ENCODE measurements around the gene FLYWCH2. TPM values are rescaled to one million over a fixed set of nuclear protein-coding genes. Genes with fewer than 3 reads are reported as not detected.

Gene FLYWCH2
- total and polyA plus RNA-seq, 2 of the 8 experiments (the other 6 are each of a cell fraction or from before 2014, with no cell fraction given): 16.4 to 30.7 TPM

DNA sequence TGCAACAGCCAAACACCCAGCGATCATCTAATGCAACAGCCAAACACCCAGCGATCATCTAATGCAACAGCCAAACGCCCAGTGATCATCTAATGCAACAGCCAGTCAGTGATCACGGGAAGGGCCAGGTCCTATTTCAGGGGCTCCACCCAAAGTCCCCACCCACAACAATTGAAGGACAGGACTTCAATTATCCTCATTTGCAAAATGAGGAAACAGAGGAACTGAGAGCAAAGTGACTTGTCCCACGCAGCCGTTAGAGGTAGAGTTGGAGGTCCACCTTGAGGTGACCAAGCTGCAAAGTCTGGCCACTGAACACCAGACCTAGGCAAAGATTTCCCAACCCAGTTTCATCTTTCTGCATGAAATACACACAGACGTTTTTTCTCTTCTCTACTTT is 49.2 kb upstream of the FLYWCH2 start:
- no peak overlapping the region for H3K9ac ChIP-seq (replicated peaks in 1 of 4; ENCODE audit: extremely low read depth in 1 of 4, low read depth in 3 of 4, low read length in 3 of 4)
- H2AK5ac ChIP-seq (ENCODE audit: low read depth, low read length): no peak overlapping the region
- no peak overlapping the region for H2BK20ac ChIP-seq (ENCODE audit: low read length)
- no peak overlapping the region for H3K23ac ChIP-seq (ENCODE audit: insufficient read length)
- H2AFZ ChIP-seq (ENCODE audit: low read length): no peak overlapping the region
- no peak overlapping the region for H3K4me3 ChIP-seq (ENCODE audit: extremely low read depth in 1 of 4, insufficient read depth in 2 of 4, low read depth in 3 of 4, low read length in 4 of 4)
- H3K9me3 ChIP-seq (ENCODE audit: insufficient read depth in 2 of 2, low read depth in 1 of 2, low read length in 1 of 2): no peaks in the 10 kb centered on the region
- peaks cover 0 to 2% (median 0%) of the 10 kb centered on the region in 4 experiments; a peak in 1 of 7 replicates for H3K27me3 ChIP-seq (replicated peaks in 1 of 4; ENCODE audit: control insufficient read depth in 3 of 4, extremely low read depth in 1 of 4, insufficient read depth in 3 of 4, low read length in 3 of 4)
- H4K8ac ChIP-seq (ENCODE audit: extremely low read depth, insufficient read depth, low read length): no peak overlapping the region
- no peak overlapping the region for H3K18ac ChIP-seq (ENCODE audit: extremely low read depth, low read length)
- H2BK15ac ChIP-seq (ENCODE audit: low read length): no peak overlapping the region
- H4K5ac ChIP-seq (ENCODE audit: insufficient read length, low read depth, low read length): no peak overlapping the region
- H2BK12ac ChIP-seq (ENCODE audit: low read depth, low read length): no peak overlapping the region
- FAIRE-seq: no peak
- no peaks in the 10 kb centered on the region for H3K36me3 ChIP-seq (ENCODE audit: control insufficient read depth in 2 of 4, insufficient read depth in 4 of 4, low read length in 3 of 4)
- no peak overlapping the region for H2BK120ac ChIP-seq (replicated peaks; ENCODE audit: low read depth, low read length)
- ChIA-PET POLR2A (ENCODE audit: partially characterized antibody) (no interaction called here), CTCF (ENCODE audit: partially characterized antibody) (interaction anchor here (0.6 to 0.8 kb wide), 2 partner anchors 9 to 776 kb away, joined by 3 to 4 read pairs; no protein-coding TSS in a partner anchor)
- H3K14ac ChIP-seq (ENCODE audit: insufficient read length): no peak overlapping the region
- no peak overlapping the region for H3K4me2 ChIP-seq (ENCODE audit: insufficient read depth in 1 of 2, low read depth in 2 of 2, low read length in 2 of 2)
- DNase-seq (ENCODE audit: low read depth in 1 of 2, low spot score in 2 of 2): no peak
- no peak overlapping the region for H4K91ac ChIP-seq (replicated peaks; ENCODE audit: insufficient read length, low read length)
- no peak overlapping the region for H3K56ac ChIP-seq (replicated peaks; ENCODE audit: insufficient read length, low read depth, low read length)
- WGBS, 2 experiments (ENCODE audit: extremely low coverage in 1 of 2, insufficient coverage in 1 of 2, insufficient read length in 1 of 2, insufficient replicate concordance in 2 of 2, low coverage in 1 of 2, low lambda C conversion rate in 2 of 2, missing lambda C conversion rate in 1 of 2): 73% methylated on average over 7 of the region's 7 CpGs; no CpG with 5 or more reads in 1 of the 2 experiments
- no peak overlapping the region for H2BK5ac ChIP-seq (ENCODE audit: low read depth, low read length)
- H3K23me2 ChIP-seq (ENCODE audit: low read depth, low read length): peaks cover 14% of the 10 kb centered on the region; the same call in 1 of the 2 replicates
- no peaks in the 10 kb centered on the region for H3K79me1 ChIP-seq (ENCODE audit: low read depth, low read length)
- no peak overlapping the region for H3K4ac ChIP-seq (replicated peaks; ENCODE audit: insufficient read length, low read depth, low read length)
- peaks cover 0 to 9% (median 2%) of the 10 kb centered on the region in 4 experiments; a peak in 5 of 7 replicates for H3K4me1 ChIP-seq (replicated peaks in 1 of 4; ENCODE audit: control insufficient read depth in 3 of 4, insufficient read depth in 4 of 4, low read length in 3 of 4)
- H4K20me1 ChIP-seq (replicated peaks in 1 of 2; ENCODE audit: control insufficient read depth in 1 of 2, insufficient read depth in 2 of 2, low read length in 2 of 2): peaks cover 0 to 2% of the 10 kb centered on the region in 2 experiments
- no peaks in the 10 kb centered on the region for H3K79me2 ChIP-seq (ENCODE audit: control insufficient read depth in 1 of 2, insufficient read depth in 2 of 2, low read length in 2 of 2)
- no peak overlapping the region for H3K27ac ChIP-seq (ENCODE audit: low read depth, low read length)
- no peak for TF ChIP-seq TAF7 (optimal IDR thresholded peaks at IDR 0.05; ENCODE audit: borderline replicate concordance, low read depth, low read length)
- TF ChIP-seq, protein P1, sequence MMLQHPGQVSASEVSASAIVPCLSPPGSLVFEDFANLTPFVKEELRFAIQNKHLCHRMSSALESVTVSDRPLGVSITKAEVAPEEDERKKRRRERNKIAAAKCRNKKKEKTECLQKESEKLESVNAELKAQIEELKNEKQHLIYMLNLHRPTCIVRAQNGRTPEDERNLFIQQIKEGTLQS (IDR thresholded peaks at IDR 0.05; ENCODE audit: insufficient read depth, low read depth, low read length): no peak
- TF ChIP-seq TAF1 (IDR thresholded peaks at IDR 0.05; ENCODE audit: low read depth, low read length): no peak
- no peak for TF ChIP-seq CHD1 (IDR thresholded peaks at IDR 0.05; ENCODE audit: low read depth, low read length)
- TF ChIP-seq POU5F1 (IDR thresholded peaks at IDR 0.05; ENCODE audit: low read depth, low read length): no peak
- TF ChIP-seq KDM1A (IDR thresholded peaks at IDR 0.05; ENCODE audit: borderline replicate concordance, low read length): no peak
- TF ChIP-seq TBP (IDR thresholded peaks at IDR 0.05; ENCODE audit: low read depth, low read length): no peak
- no peak for TF ChIP-seq TCF12 (IDR thresholded peaks at IDR 0.05; ENCODE audit: low read depth, low read length)
- no peak for TF ChIP-seq BCL11A (IDR thresholded peaks at IDR 0.05; ENCODE audit: low read depth in 2 of 2, low read length in 2 of 2)
